Parathyroid adenoma (tissue), 2 donors: ENCODE measurements around the gene LAMC1.

Experiments
- H2AFZ ChIP-seq: fragments of 300-600 bp; sonication (generic); one replicate; pipeline ENCODE4 v1.7.0; 2017; ENCODE audit warnings: antibody characterized with exemption, mild to moderate bottlenecking
- H3K27ac ChIP-seq: fragments of 300-600 bp; sonication (generic); one replicate; pipeline ENCODE4 v1.7.0; 2017
- H3K27me3 ChIP-seq: fragments of 300-600 bp; sonication (generic); one replicate; pipeline ENCODE4 v1.7.0; 2017; ENCODE audit warnings: low read length; ENCODE audit not compliant: control insufficient read depth, insufficient read depth
- H3K36me3 ChIP-seq: fragments of 300-600 bp; sonication (generic); one replicate; pipeline ENCODE4 v1.7.0; 2017; ENCODE audit warnings: low read length; ENCODE audit not compliant: control insufficient read depth, insufficient read depth
- H3K4me1 ChIP-seq: fragments of 300-600 bp; sonication (generic); one replicate; pipeline ENCODE4 v1.7.0; 2017; ENCODE audit warnings: control low read depth
- H3K4me2 ChIP-seq: fragments of 300-600 bp; sonication (generic); one replicate; pipeline ENCODE4 v1.7.0; 2017; ENCODE audit warnings: low read length
- H3K4me3 ChIP-seq: fragments of 300-600 bp; sonication (generic); one replicate; pipeline ENCODE4 v1.7.0; 2017; ENCODE audit warnings: low read depth, low read length
- H3K79me2 ChIP-seq: fragments of 300-600 bp; sonication (generic); one replicate; pipeline ENCODE4 v1.7.0; 2017; ENCODE audit warnings: control low read depth
- H3K9ac ChIP-seq: fragments of 300-600 bp; sonication (generic); one replicate; pipeline ENCODE4 v1.7.0; 2017; ENCODE audit warnings: mild to moderate bottlenecking
- H3K9me3 ChIP-seq: fragments of 300-600 bp; sonication (generic); one replicate; pipeline ENCODE4 v1.7.0; 2017; ENCODE audit warnings: low read length; ENCODE audit not compliant: control insufficient read depth
- TF ChIP-seq, protein P1 (sequence below): fragments of 300-600 bp; sonication (generic); IDR thresholded peaks from one replicate; pipeline ENCODE4 v1.7.0; 2017; ENCODE audit warnings: antibody characterized with exemption, mild to moderate bottlenecking
- donor health status: primary hyperparathyroidism.

LAMC1 gene

GRCh38 chr1:183023601-183024316, 539 bp downstream of the LAMC1 start:
- peaks cover 3% of the 10 kb centered on the region for H3K4me1 ChIP-seq

DNA sequence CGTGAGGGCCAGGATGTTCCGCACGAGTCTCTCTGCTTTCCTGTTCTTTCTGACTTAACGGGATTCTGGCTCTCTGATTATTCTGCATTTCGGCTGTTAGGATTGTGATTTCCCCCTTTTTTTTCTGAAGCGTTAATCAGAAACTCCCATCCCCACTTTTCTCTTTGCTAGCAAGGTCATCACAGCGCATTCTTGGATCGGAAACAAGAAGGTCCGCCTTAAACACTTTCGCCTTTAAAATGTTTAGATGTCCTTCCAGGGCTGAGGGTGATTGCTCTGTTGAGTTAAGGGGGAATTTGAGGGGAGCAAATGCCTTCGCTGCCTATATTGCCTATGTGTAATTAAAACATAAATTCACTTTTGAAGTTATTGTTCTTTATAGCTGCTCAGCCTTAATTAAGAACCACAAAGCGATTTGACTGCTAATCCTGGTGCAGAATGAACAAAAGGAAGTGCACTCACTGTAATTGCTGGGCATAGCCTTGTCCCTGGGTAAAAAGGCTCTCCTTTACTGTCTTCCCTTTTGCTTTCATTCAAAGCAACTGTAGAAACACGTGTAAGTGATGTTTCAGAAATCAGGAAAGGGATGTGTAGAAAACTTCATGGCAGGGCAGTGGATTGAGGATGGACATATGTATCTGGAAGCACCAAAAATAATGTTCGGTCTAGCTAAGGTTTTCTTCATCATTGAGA, 1.2 kb downstream of the LAMC1 start:
- peak overlapping the region; percentile 65 for H3K4me3 ChIP-seq
- TF ChIP-seq, protein P1, sequence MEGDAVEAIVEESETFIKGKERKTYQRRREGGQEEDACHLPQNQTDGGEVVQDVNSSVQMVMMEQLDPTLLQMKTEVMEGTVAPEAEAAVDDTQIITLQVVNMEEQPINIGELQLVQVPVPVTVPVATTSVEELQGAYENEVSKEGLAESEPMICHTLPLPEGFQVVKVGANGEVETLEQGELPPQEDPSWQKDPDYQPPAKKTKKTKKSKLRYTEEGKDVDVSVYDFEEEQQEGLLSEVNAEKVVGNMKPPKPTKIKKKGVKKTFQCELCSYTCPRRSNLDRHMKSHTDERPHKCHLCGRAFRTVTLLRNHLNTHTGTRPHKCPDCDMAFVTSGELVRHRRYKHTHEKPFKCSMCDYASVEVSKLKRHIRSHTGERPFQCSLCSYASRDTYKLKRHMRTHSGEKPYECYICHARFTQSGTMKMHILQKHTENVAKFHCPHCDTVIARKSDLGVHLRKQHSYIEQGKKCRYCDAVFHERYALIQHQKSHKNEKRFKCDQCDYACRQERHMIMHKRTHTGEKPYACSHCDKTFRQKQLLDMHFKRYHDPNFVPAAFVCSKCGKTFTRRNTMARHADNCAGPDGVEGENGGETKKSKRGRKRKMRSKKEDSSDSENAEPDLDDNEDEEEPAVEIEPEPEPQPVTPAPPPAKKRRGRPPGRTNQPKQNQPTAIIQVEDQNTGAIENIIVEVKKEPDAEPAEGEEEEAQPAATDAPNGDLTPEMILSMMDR: no peak
- H3K4me2 ChIP-seq: peak overlapping the region; percentile 74
- peaks cover 3% of the 10 kb centered on the region for H3K4me1 ChIP-seq
- no peak overlapping the region for H3K9ac ChIP-seq
- H3K79me2 ChIP-seq: peaks cover 2% of the 10 kb centered on the region
- H3K36me3 ChIP-seq: no peaks in the 10 kb centered on the region
- H3K27ac ChIP-seq: peak overlapping the region; percentile 49
- no peaks in the 10 kb centered on the region for H3K27me3 ChIP-seq
- no peaks in the 10 kb centered on the region for H3K9me3 ChIP-seq
- H2AFZ ChIP-seq: peak overlapping the region; percentile 68

More at GRCh38 chr1:183023601-183024316, 539 bp downstream of the LAMC1 start:
- H3K9ac ChIP-seq: peak overlapping the region; percentile 19
- H2AFZ ChIP-seq: peak overlapping the region; percentile 73
- peak overlapping the region; percentile 74 for H3K4me2 ChIP-seq
- no peaks in the 10 kb centered on the region for H3K9me3 ChIP-seq
- H3K79me2 ChIP-seq: no peaks in the 10 kb centered on the region
- H3K27me3 ChIP-seq: no peaks in the 10 kb centered on the region
- peak overlapping the region; percentile 65 for H3K4me3 ChIP-seq
- TF ChIP-seq, protein P1: peak; percentile 43
- H3K36me3 ChIP-seq: no peaks in the 10 kb centered on the region
- H3K27ac ChIP-seq: peak overlapping the region; percentile 56

GRCh38 chr1:183025010-183025337, 1.8 kb downstream of the LAMC1 start:
- H3K4me1 ChIP-seq: peaks cover 3% of the 10 kb centered on the region
- no peaks in the 10 kb centered on the region for H3K36me3 ChIP-seq
- no peak overlapping the region for H3K4me2 ChIP-seq
- H3K27me3 ChIP-seq: no peaks in the 10 kb centered on the region
- no peak overlapping the region for H3K4me3 ChIP-seq
- TF ChIP-seq, protein P1: no peak
- no peak overlapping the region for H3K27ac ChIP-seq
- H3K9me3 ChIP-seq: no peaks in the 10 kb centered on the region
- no peak overlapping the region for H3K9ac ChIP-seq
- H2AFZ ChIP-seq: no peak overlapping the region
- peaks cover 2% of the 10 kb centered on the region for H3K79me2 ChIP-seq

DNA sequence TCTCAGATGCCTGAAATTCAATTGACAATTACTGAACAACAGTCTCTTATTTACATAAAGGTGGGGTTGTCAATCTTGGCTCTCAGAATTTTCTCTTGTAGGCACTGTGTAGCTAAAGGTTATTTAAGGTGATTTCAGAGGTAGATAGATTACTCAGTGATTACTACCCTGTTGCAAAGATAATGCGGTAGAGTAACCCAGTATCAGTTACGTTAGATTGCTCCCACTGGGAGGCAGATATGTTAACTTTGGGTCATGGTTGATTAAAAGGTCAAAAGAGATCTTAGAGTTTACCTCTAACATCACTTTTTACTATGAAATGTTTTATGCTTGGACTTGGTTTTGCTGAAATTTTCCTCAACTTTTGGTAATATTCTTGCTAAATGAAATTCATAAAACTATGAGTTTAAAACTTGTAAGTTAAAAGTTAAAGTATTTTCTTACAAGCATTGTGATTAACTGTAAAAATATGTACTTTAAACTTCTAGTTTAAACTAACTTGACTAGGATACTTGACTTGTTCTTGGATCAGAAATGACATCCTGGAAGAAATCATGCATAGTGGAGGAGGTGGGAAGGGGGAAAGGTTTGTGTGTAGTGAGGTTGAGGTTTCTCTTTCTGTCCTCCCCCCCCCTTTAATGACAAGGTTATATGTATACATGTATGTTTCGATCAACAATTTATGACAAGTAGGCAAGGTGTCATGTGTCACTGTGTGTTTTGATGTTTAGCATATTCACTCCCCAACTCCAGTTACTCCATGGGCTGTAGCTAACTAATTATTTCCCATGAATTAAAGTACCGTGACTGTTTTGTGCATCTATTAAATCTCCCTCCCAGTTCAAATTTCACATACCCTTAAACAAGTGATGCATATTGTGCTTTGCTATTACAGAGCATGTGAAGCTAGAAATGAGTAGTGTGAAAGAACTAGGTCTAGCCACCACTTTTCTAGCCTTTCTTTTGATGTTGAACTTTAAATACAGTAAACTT, 2.9 kb downstream of the LAMC1 start:
- Histone ChIP-seq H3K4me1 (peaks cover 3% of the 10 kb centered on the region), H2AFZ (no peak overlapping the region), H3K27me3 (no peaks in the 10 kb centered on the region), H3K9ac (no peak overlapping the region), H3K9me3 (no peaks in the 10 kb centered on the region), H3K4me2 (no peak overlapping the region), H3K36me3 (no peaks in the 10 kb centered on the region), H3K4me3 (peak overlapping the region; percentile 9), H3K79me2 (peaks cover 4% of the 10 kb centered on the region), H3K27ac (no peak overlapping the region)
- TF ChIP-seq, protein P1: no peak
